Fibroblast of villous mesenchyme (primary cell): ENCODE measurements around the gene ALPK3. TPM values are rescaled to one million over a fixed set of nuclear protein-coding genes. Genes with fewer than 3 reads are reported as not detected.

Source experiments
- DNase-seq: peaks from one replicate; pipeline ENCODE4 v3.0.0-alpha.2; 2010; ENCODE audit warnings: low read depth
- H3K4me3 ChIP-seq: 2 replicates; pipeline ENCODE4 v1.5.1; 2011; ENCODE audit warnings: low read depth, mild to moderate bottlenecking, low read length
- total RNA-seq: library from RNA; depleted of rRNA; stranded (reverse); fragments of >200 nt; gene quantifications from 2 replicates; pipeline ENCODE4 v1.2.3, GENCODE V29; 2012
- TF ChIP-seq, protein P1 (sequence below): IDR thresholded peaks from 2 replicates; pipeline ENCODE4 v1.5.1; 2012; ENCODE audit warnings: low read depth, mild to moderate bottlenecking, low read length; ENCODE audit not compliant: insufficient read depth

ALPK3 gene
- total RNA-seq, 1 donor = 0.86 TPM

DNA sequence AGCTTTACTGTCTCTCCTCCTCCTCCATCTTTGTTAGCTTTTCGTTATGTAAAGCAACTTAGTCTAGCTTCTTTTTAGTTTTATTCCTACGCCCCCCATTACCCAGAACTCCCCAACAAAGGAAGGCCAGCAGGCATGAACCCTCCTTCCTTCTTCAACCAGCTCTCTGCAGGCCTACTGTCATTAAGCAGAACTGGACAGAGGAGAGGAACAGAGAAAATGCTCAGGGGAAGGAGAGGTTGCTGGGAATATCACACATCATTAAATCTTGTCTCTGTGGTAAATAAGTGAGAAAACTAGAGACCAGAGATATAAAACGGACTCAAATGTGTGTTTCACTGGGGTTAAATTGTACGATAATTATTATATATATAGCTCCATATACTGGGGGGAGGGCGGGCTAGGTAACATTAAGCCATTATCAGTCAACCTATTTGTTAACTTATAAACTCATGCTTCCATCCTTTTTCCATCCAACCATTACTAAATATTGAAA lies 48.0 kb downstream of the ALPK3 start:
- no peak for DNase-seq
- no peak overlapping the region for H3K4me3 ChIP-seq
- TF ChIP-seq, protein P1, sequence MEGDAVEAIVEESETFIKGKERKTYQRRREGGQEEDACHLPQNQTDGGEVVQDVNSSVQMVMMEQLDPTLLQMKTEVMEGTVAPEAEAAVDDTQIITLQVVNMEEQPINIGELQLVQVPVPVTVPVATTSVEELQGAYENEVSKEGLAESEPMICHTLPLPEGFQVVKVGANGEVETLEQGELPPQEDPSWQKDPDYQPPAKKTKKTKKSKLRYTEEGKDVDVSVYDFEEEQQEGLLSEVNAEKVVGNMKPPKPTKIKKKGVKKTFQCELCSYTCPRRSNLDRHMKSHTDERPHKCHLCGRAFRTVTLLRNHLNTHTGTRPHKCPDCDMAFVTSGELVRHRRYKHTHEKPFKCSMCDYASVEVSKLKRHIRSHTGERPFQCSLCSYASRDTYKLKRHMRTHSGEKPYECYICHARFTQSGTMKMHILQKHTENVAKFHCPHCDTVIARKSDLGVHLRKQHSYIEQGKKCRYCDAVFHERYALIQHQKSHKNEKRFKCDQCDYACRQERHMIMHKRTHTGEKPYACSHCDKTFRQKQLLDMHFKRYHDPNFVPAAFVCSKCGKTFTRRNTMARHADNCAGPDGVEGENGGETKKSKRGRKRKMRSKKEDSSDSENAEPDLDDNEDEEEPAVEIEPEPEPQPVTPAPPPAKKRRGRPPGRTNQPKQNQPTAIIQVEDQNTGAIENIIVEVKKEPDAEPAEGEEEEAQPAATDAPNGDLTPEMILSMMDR = no peak

DNA sequence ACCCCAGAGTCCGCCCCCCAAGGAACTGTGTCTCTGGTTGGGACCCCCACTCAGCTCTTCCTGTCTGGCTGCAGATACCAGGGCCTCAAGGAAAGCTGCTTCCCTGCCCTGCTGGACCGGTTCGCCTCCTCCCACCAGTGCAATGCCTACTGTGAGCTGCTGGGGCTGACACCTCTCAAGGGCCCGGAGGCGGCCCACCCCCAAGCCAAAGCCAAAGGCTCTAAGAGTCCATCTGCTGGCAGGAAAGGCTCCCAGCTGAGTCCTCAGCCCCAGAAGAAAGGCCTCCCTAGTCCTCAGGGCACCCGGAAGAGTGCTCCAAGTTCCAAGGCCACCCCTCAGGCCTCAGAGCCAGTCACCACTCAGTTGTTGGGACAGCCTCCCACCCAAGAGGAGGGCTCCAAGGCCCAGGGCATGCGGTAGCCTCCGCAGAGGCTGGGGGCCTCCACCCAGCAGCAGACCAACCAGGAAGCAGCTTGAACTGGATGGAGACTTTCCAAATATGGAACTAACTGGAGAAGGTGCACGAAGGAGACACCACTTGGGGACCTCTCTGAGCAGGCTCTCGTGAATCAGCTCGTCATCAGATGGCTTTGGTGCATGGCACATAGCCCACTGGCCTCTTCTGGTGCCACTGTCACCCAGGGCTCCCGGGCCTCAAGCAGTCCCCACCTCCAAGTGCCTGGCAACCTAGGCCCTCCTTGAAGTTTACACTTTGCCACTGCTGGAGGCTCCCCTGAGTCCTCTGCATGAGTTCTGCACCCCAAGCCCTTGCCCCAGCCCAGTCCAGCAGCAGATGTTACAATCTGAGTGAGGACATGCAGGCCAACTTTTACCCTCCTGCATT lies 51.1 kb downstream of the ALPK3 start:
- TF ChIP-seq, protein P1 = no peak
- no peak overlapping the region for H3K4me3 ChIP-seq

DNA sequence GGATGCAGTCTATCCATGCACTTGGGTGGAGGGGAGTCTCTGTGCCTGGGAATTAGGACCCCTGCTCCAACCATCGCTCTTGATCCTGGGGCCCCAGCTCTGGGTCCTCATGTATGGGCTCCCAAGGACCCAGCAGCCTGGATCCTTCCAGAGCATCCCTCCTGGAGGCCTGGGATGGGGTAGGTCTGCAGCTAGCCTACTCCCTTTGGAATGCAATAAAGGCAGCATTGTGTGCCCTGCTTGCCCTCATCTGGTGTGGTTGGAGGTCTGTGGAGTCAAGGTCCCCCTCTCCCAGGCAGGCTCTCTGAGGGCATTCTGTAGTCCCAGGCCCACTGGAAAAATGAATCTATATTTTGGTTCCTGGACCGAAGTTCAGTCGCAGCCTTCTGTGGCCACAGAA lies 52.4 kb downstream of the ALPK3 start:
- TF ChIP-seq, protein P1 = no peak
- no peak overlapping the region for H3K4me3 ChIP-seq
- no peak for DNase-seq

More for the DNA sequence above, 51.1 kb downstream of the ALPK3 start:
- no peak for DNase-seq

DNA sequence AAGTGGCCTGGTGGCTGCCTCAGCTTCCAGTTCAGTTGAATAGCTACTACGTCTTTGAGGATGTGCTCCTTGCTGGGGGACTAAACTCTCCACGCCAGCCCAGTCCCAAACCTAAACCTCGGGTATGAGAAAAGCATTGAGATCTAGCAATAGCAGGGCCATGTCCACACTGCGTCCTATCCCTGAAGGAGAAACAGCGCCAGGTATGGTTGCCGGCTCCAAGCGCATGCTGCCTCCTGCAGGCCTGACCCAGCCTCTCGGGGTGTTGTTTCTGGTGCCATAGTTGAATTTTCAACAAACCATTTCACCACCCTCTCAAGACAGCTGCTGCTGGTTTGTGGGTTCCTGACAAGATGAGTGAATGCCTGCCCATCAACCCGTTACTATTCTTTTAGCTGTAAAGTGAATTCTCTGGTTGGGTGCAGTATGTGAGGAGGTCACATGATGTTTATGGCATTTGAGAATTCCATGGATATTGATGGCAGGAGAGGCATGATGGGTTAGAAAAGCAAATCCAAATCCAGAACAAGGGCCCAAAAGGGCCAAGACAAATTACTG lies 54.4 kb downstream of the ALPK3 start:
- H3K4me3 ChIP-seq = no peak overlapping the region
- TF ChIP-seq, protein P1 = peak; percentile 11
- no peak for DNase-seq

DNA sequence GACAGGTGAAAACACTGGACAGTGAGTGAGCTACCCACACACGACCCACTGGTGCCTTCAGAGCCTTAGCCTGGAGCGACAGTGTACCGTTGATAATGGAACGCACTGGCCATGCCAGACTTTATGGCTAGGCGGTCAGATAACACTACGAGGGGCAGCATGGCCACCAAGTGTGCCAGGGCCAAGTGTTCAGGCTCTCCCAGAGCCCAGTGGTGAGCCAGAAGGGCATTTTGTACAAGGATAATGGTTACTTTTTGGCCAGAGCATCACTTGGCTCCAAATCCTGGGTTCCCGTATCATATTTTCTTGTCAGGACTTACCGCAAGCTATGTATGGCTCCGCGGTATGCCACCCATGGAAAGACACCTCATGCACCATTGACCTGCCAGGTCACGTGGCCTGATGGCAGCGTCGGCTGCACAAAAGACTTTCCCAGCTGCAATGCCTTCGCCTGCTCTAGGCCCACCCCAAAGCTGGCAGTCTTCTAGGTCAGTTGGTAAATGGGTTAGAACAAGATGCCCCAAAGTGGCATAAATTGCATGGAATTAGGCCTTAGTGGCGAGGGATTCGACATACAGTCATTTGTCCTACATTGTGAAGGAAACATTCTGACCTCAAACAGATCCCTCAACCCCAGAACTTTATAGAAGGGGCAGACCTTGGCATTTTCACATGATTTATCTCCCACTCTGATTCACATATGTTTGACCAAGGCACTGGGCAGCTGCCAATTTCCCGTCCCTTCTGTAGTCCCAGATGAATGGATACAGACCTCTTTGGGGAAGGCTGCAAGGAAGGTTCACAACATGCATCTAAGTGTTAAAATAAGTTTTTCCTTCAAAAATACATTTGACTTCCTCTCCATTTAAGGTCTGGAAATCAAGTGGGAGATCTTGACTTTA lies 55.1 kb downstream of the ALPK3 start:
- DNase-seq = no peak
- no peak overlapping the region for H3K4me3 ChIP-seq
- TF ChIP-seq, protein P1 = no peak

DNA sequence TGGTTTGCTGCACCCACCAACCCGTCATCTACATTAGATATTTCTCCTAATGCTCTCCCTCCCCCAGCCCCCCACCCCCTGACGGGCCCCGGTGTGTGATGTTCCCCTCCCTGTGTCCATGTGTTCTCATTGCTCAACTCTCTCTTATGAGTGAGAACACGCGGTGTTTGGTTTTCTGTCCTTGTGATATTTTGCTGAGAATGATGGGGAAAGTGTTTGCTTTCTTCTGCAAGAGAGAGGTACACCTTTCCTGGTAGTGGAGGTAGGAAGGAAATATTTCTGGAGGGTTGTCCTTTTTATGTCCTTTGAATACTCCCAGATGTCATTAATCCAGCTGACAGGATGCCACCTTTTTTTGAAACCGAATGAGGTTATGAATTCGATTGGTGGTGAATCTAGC lies 56.8 kb downstream of the ALPK3 start:
- DNase-seq = no peak
- TF ChIP-seq, protein P1 = no peak
- H3K4me3 ChIP-seq = no peak overlapping the region
